ENCODE results near the gene POR. TPM values are rescaled to one million over a fixed set of nuclear protein-coding genes. Genes with fewer than 3 reads are reported as not detected.

The POR gene
- total and polyA plus RNA-seq, 2 of the 13 experiments (the other 11 are each of a cell fraction or from before 2014, with no cell fraction given): 145 to 266 TPM

- no peak for TF ChIP-seq ZNF142 (CRISPR knock-in tag; IDR thresholded peaks at IDR 0.05)
- TF ChIP-seq IKZF4 (CRISPR knock-in tag; IDR thresholded peaks at IDR 0.05; ENCODE audit: borderline replicate concordance, low read depth, not compliant biosample characterization): no peak
- TF ChIP-seq STAT6 (CRISPR knock-in tag; IDR thresholded peaks at IDR 0.05; ENCODE audit: borderline replicate concordance): no peak; the same call in 1 of the 2 replicates
- no peak for TF ChIP-seq PAX8 (CRISPR knock-in tag; IDR thresholded peaks at IDR 0.05; ENCODE audit: borderline replicate concordance)
- no peak for TF ChIP-seq ZNF850 (CRISPR knock-in tag; conservative IDR thresholded peaks at IDR 0.05)
- TF ChIP-seq PITX1 (CRISPR knock-in tag; IDR thresholded peaks at IDR 0.05): peak; percentile 80
- TF ChIP-seq KDM3A (CRISPR knock-in tag; IDR thresholded peaks at IDR 0.05; ENCODE audit: low read depth): no peak
- TF ChIP-seq ZKSCAN5 (CRISPR knock-in tag; IDR thresholded peaks at IDR 0.05): no peak
- TF ChIP-seq ZNF501 (CRISPR knock-in tag; IDR thresholded peaks at IDR 0.05): peak; percentile 66; the same call in 1 of the 2 replicates
- no peak for TF ChIP-seq GPBP1L1 (CRISPR knock-in tag; IDR thresholded peaks at IDR 0.05)
- peak; percentile 89; the same call in 1 of the 2 replicates for TF ChIP-seq ARID5B (CRISPR knock-in tag; IDR thresholded peaks at IDR 0.05)
- TF ChIP-seq KLF9 (CRISPR knock-in tag; IDR thresholded peaks at IDR 0.05; ENCODE audit: low read depth): no peak
- no peak for TF ChIP-seq TOE1 (CRISPR knock-in tag; IDR thresholded peaks at IDR 0.05)
These were observed 47.8 kb downstream of the POR start (continued) for GRCh38 chr7:75962607-75963380.
